ENCODE measurements around the gene PLXNB2.

PLXNB2 gene

DNA sequence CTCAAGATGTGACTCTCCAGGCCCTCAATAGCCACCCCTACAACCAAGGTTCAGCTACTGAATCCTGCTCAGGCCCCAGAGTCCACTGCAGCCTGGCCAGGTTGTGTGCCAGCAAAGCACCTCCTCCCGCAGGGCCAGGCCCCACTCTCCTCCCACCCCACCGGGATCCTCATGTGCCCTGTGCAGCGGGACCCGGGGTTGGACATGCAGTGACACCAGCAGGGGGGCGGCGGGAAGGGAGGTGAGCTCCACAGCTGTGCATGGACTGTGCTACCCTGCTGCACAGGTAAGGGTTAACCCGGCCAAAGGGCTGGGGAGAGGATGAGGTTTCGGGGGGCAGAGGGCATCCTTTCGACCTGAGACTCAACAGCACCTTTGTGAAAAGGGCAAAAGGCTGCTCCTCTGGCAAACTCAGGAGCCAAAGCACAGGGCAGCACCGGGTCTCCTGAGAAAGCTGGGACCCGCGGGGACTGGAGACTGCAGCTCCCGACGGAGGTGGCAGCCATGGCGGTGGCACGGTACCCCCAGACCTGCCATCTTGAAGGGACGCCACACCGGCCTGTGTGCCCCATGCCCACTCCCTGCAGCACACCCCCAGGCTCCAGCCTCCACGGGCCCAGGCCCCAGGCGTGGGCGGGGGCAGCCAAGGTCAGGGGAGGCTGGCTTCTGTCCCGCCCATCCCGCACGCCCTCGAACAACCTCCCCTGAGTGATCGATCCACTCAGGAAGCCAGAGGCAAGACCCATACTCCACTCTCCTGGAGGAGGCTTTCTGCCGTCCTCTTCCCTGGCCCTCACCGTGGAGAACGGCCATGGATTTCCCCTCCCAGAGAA, 10.6 kb downstream of the PLXNB2 start:
- no peak for DNase-seq

DNA sequence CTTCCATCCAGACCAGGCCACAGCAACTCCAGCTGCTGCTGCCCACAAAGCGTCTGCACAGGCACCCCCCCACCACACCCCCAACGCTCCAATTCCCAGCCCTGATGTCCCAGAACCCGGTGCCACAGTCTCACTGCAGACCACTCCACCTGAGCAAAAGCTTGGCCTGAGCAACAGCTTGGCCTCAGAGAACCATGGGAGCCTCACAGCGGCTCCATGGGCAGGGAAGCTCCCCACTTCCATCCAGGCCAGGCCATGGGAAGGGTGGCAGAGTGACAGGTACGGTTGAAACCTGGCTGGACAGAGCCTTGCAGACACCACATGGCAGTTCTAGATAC, 13.2 kb downstream of the PLXNB2 start:
- DNase-seq, result no peak

DNA sequence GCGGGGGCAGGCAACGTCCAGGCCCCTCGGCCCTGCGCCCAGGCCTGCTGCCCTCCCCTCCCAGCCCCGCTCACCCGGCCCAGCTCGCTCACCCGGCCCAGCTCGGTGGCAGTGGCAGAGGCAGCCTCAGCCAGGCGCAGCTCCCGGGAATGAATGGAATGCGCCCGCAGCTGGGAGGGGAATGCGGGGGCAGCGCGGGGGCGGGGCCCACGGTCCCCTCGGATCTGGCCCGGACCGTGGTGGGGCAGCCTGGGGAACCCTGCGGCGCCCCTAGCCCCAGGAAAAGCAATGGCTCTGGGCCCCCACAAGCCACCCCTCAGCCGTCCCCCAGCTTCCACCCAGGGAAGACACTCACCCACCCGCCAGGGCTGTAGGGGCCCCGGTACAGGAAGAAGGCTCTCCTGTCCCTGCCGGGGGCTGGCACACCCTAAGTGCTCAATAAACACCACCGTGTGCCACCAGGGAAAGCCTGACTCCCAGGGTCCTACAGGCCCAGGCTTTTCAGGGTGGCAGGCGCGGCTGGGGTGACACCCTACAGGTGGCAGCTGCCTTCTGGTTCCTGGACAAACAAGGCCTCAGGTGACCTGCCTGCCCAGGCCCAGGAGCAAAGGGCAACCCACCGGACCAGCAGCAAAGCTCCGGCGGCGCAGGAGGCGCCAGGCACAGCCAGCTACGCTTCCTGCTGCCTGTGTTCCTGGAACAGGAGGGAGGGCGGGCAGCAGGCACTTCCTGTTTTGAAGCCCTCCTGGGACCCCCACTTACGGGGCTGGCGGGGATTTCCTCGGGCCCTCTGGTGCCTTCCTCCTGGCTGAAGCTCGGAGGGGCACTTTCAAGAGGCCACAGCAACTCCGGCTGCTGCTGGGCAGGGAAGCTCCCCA, 13.8 kb downstream of the PLXNB2 start:
- peak; percentile 48 for DNase-seq

GRCh38 chr22:50292643-50293440, 14.6 kb downstream of the PLXNB2 start:
- no peak for DNase-seq

DNA sequence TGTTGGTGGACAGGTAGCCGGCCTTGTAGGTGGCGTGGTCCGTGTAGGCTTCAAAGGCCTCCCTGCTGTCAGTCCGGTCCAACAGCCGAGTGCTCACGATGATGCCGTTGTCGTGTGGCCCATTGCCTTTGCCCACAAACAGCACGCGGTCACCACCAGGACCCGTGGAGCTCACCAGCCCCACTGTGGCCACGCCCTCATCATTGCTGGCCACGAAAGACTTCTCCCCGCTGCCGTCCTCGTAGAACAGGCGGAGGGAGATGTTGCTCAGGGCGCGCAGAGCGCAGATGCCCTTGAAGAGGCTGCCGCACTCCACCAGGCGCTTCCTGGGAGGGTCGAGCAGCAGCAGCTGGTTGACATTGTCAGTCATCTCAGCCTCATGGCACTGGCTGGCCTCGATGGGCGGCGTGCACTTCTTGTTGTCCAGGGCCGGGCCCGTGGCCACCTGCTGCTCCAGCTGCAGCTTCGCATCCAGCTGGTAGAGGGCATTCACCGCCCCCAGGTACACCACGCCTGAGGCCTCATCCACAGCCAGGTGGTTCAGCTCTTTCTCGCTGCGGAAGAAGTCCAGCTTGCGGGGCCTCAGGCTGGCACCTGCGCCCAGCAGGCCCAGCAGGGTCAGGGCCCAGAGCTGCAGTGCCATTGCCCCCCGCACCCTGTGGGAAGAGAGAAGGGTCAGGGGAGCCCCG, 17.4 kb downstream of the PLXNB2 start:
- DNase-seq, result no peak

DNA sequence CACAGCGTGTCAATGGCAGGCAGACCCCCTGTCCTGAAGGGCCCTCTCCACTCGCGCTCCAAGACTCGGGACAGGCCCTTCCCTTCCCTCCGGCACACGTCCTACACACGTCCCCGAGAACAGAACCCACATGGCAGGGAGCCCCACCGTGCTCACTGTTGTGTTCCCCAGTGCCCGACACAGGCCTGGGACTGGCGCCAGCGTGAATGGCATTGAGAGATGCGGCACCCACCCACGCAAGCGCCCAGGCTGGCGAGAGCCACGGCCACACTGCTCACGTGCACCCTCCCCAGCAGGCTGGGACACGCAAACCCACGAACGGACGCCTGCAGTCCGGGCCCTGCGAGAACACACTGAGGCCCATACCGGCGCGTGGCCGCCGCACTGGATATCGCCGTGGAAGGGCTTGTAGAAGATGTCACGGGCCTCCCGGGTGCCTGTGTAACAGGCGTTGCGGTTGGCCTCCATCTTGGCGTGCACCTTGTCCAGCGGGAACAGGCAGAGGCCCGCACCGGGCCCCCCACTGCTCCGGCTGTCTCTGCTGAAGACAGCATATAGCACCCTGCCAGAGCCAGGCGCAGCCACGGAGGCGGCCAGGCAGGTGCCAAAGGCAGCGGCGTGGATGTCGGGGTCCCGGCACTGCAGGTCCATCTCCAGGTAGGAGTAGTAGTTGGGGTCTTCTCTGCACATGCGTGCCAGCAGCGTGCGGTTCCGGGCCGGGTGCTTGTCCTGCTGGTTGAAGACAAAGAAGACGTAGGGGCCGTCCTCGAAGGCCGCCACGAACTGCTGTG, 18.1 kb downstream of the PLXNB2 start:
- no peak for DNase-seq

- no peak for DNase-seq
Measured at GRCh38 chr22:50287731-50288130, 19.7 kb downstream of the PLXNB2 start.

DNA sequence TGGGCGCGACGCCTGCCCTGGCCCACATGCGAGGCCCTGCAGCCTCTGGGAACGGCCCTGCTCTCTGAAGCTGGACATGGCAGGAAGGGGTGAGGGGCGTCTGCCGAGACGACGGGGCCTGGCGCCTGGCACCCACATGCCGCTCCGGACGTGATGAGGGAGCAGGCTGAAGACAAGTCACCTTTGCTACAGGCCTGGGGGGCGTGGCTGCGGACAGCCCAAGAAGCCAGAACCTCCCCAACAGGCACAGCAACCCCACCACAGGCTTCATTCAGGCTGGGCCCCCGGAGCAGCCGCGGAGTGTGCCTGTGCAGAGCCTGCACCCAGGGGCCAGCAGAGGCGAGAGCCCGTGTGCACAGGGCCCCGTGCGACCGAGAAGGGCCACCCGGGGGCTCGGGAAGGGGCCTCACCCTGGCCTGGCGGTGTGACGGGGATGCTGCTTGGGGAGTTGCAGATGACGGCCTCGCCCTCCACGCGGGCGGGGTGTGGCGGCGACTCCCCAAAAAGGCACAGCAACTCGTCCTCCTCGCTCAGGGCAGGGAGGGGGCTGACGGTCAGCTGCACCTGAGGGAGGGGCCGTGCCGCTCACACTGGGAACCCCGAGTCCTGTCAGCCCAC, 20.6 kb downstream of the PLXNB2 start:
- no peak for DNase-seq

DNA sequence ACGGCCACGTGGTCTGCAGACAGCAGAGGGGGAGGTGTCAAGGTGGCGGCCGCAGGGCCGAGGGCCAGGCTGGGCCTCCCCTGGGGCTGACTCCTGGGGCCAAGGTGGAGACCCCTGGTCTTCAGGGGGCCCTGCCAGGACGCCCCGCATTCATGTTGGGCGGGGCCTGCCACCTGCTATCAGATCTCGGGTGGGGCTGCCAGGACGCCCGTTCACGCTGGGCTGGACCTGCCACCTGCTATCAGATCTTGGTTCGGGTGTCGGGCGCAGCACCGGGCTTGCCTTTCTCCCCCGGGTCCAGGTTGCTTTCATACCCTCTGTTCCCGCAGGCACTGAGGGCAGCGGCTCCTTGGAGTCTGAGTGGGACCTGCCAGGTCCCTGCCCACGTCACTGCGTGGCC, 21.2 kb downstream of the PLXNB2 start:
- DNase-seq, result no peak

DNA sequence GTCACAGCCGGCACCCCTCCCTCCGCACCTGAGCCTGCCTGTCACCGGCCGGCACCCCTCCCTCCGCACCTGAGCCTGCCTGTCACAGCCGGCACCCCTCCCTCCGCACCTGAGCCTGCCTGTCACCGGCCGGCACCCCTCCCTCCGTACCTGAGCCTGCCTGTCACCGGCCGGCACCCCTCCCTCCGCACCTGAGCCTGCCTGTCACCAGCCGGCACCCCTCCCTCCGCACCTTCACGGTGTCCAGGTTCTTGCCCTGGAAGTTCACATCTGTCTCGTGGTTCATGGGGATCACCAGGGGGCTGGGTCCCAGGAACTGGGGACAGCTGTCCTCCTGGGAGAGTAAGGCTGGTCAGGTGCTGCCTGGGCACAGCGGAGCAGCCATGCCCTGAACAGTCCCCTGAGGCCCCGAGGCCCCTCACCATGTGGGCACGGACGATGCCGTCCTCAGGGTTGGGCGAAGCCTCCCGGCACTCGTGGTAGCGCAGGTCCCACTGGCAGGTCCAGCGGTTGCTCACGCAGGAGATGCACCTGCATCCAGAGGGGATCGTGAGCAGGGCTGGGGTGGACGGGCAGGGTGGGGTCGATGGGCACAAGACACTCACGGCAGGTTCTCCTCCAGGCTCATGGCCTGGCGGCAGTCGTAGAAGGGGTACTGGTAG, 21.7 kb downstream of the PLXNB2 start:
- no peak for DNase-seq

GRCh38 chr22:50284479-50284878, 23.0 kb downstream of the PLXNB2 start:
- DNase-seq, result no peak

DNA sequence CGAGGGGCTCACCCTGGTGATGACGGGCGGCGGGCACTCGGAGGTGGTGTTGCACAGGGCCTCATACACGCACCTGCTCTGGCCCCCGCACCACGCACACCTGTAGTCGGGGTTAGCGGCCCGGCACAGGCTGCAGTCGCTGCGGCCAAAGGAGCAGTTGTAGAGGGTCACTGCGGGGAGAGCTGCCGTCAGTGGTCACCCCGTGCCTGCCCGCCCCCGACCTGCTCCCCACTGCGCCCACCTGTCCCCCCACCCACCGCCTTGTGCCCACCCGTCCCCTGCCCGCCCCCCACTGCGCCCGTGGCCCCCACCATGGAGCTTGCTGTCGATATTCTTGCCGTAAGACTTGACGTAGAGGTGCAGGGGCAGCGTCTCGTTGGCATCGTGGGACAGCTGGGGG, 23.6 kb downstream of the PLXNB2 start:
- DNase-seq, result no peak

DNA sequence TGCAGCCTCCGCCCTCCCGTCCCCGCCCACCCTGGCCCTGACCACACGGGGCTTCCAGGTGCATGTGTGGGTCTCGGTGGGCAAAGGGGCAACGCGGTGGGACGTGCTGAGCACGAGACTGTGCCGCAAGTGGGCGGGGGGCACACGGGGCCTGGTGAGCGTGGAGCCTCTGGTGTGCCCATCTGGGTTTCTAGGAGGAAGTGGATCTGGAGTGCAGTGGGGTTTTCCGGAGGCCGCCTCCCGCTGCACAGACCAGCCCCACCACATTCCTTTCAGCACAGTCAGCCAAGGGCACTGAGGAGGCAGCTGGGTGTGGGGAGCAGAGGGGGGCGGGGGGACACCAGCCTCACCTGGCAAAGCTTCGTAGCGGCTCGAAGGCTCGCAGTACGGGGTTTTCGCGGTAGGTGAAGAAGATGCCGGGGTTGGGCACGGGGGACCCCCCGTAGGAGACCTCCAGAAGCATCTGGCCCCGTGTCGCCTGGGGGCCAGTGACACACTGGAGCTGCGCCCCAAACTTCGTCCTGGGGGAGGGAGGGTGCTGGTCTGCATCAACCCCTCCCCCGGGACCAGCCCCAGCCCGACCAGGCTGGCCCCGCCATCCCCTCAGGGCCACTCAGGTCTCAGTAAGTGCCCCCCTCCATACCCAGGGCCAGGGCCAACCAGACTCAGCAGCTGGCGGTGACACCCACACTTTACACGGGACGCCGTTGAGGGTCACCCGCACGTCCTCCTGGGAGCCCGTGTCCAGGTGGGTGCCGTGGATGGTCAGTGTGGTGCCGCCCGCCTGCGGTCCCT, 24.9 kb downstream of the PLXNB2 start:
- no peak for DNase-seq

DNA sequence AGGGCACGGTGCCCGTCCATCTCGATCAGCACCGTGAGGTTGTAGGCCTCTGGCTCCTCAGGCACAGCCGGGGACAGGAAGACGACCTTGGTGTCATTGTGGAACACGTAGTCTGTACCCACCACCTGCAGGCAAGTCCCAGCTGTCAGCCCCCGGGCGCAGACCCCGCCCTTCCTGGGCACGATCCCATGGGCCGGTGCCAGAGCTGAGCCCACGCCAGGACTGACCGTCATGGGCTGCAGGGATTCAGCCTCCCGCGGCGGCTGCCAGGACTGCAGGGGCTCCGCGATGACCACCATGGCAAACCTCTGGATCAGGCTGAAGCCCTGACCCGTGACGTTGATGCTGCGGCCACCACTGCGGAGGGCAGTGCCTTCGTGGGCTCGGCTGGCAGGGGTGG, 25.5 kb downstream of the PLXNB2 start:
- no peak for DNase-seq

GRCh38 chr22:50281384-50281760, 26.1 kb downstream of the PLXNB2 start:
- no peak for DNase-seq

DNA sequence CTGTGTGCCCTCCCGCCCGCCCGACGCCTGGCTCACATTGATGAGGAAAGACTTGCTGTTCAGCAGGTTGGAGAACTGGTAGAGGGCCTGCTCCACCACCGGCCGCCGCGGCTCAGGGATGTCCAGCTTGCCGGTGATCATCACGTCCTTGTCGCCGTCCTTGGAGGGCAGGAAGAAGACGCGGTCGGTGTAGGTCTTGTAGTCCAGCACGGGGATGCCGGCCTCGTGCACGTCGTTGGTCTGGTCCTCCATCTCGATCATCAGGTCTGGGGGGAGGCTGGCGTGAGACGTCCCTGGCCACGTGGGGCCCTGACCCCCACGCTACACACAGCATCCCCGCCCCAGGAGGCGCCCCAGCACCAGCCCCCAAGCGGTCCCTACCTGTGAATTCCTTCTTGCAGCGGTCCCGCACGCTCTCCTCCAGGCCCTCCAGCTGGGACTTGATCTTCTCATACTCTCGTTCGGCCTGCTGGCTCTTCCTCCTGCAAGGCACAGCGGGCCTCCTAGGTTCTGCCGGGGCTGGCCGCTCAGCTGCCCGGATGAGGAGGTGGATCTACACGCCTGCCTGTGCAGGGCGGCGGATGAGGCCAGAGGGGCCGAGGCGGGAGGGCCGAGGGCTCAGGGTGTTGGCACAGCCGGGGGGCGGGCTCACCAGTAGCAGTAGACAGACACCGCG, 26.6 kb downstream of the PLXNB2 start:
- DNase-seq, result no peak

- no peak for DNase-seq
Measured at GRCh38 chr22:50280022-50280707, 27.3 kb downstream of the PLXNB2 start.

DNA sequence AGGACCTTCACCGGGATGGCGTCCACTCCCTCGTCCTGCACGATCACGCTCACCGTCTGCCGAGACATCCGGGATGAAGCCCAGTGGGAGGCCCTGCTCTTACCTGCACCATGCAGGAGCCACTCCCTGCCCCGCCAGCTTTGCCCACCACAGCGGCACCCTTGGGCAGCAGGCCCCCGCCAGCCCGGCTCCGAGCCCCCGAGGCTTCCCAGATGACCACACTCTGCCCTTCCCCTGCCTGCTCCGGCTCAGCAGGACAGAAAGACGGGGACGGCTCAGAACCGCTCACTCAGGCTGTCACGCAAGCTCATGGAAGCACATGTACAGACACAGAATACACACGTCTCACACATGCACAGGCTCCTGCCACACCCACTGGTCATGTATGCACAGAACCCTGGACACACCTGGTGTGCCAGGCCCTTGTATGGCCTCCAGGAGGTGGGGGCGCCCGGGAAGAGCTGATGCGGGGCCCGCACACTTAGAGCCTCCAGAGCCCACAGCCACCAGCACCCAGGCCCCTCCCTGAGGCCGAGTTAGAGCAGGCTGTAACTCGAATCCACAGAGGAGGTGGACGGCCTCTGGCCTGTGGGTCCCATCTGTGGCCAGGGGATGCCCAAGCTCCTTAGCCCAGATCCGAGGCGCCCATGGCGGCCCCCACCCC, 28.4 kb downstream of the PLXNB2 start:
- DNase-seq, result no peak
